Adrenal gland (tissue), 12 donors: ENCODE measurements around the gene BAHCC1. TPM values are rescaled to one million over a fixed set of nuclear protein-coding genes. Genes with fewer than 3 reads are reported as not detected.

ENCODE experiments used
- DNase-seq, 7 donors: peaks; one replicate each; pipeline ENCODE4 v3.0.0-alpha.2; 2019 to 2020
- H3K27ac ChIP-seq, 5 donors: fragments of 200-600 bp; sonication (generic) in 4 of 5; 1 replicate in 3 of 5; 2 replicates in 2 of 5; pipeline versions ENCODE4 v1.5.1 to v1.8.0; 2016 to 2020; ENCODE audit warnings: mild to moderate bottlenecking in 1 of 5
- H3K27me3 ChIP-seq: fragments of 200-600 bp; 2 replicates; pipeline ENCODE4 v1.8.0; 2021
- H3K36me3 ChIP-seq, 2 donors: fragments of 200-600 bp; replicated peaks in 1 of 2; 1 replicate in 1 of 2; 2 replicates in 1 of 2; pipeline versions ENCODE4 v1.5.1 to v1.8.0; 2018 to 2022
- H3K4me1 ChIP-seq, 2 donors: fragments of 200-600 bp; replicated peaks in 1 of 2; 1 replicate in 1 of 2; 2 replicates in 1 of 2; pipeline versions ENCODE4 v1.5.1 to v1.8.0; 2018 to 2021
- H3K4me3 ChIP-seq, 4 donors: fragments of 200-600 bp; sonication (generic) in 3 of 4; one replicate each; pipeline ENCODE4 v1.5.1; 2016 to 2018
- H3K9me3 ChIP-seq, 3 donors: fragments of 200-600 bp; sonication (generic) in 1 of 3; replicated peaks in 1 of 3; 1 replicate in 2 of 3; 2 replicates in 1 of 3; pipeline versions ENCODE4 v1.5.1 to v1.8.0; 2016 to 2021
- CTCF ChIP-seq, 6 experiments: fragments of 450-650 bp in 4 of 6; fragments of 200-600 bp in 2 of 6; sonication (generic) in 1 of 6; IDR thresholded peaks; 1 replicate in 5 of 6; 2 replicates in 1 of 6; pipeline versions ENCODE4 v1.5.1 to v1.8.0; 2016 to 2021; ENCODE audit warnings: antibody characterized with exemption in 6 of 6, mild to moderate bottlenecking in 2 of 6, moderate library complexity in 1 of 6
- POLR2A ChIP-seq, 2 donors: fragments of 450-650 bp; IDR thresholded peaks; one replicate each; pipeline ENCODE4 v1.6.1; 2017; ENCODE audit warnings: antibody characterized with exemption in 2 of 2, mild to moderate bottlenecking in 2 of 2, moderate library complexity in 1 of 2
- WGBS, 4 donors: extraction: QIAGEN DNeasy Blood & Tissue Kit in 2 of 4; methylation state at CpG; one replicate each; pipeline versions ENCODE4 v1.1.5 to v1.1.7; 2013 to 2017; 5-methylcytosine and 5-hydroxymethylcytosine counted together
- intact Hi-C, 2 donors: fragments of 100-400 bp; cut with DNase I; formaldehyde crosslinking; loops; one replicate each; pipeline versions ENCODE4 v1.14.1 to v1.15.0; 2022 to 2023
- polyA plus RNA-seq, 3 donors: library from polyadenylated mRNA; stranded (reverse); fragments of 200-250 nt in 2 of 3; fragments of 350-450 nt in 1 of 3; fragmentation: Illumina TruSeq in 1 of 3; extraction: RNeasy Lipid Tissue Mini Kit (QIAGEN cat#74804) in 1 of 3; gene quantifications; one replicate each; pipeline ENCODE4 v1.2.3, GENCODE V29; 2013 to 2014
- total RNA-seq, 9 donors: library from RNA; depleted of rRNA in 4 of 9; stranded (reverse); fragments of >200 nt in 4 of 9; fragments of 120-200 nt in 1 of 9; fragmentation: NEBNext Ultra II Directional in 1 of 9; extraction: Animal tissue kit (Norgen Biotek cat#: 25700) in 1 of 9; gene quantifications; one replicate each; pipeline versions ENCODE4 v1.1.0 to v1.2.4, GENCODE V29; 2013 to 2023
- donor health status: healthy with polysubstance abuse.
- donor health status: Bipolar disorder and iron deficiency.
- donor health status: DM: yes; HTN: yes; CAD: no.
- donor health status: DM: no; HTN: no; CAD: no.
- donor health status: DM: no; HTN: no; CAD: no.
- donor health status: DM: yes; HTN: yes; CAD: no.

Gene BAHCC1
- total and polyA plus RNA-seq, 12 donors, result 1.7 to 68.0 (median 18.4) TPM

- 39 to 51% (median 41%) methylated on average over 11 to 21 of the region's 21 CpGs for WGBS, 4 donors
- peak; percentile 75 to 92 (median 89) for DNase-seq
- no peak overlapping the region for H3K4me3 ChIP-seq
Observed at GRCh38 chr17:81480140-81481072, 85.1 kb downstream of the BAHCC1 start.

GRCh38 chr17:81481073-81481799 is 86.0 kb downstream of the BAHCC1 start:
- peak overlapping the region in 3 of 5 donors; percentile 25 to 74 (median 36) for H3K27ac ChIP-seq

More at GRCh38 chr17:81480140-81481072, 85.1 kb downstream of the BAHCC1 start:
- Histone ChIP-seq H3K36me3 (no peaks in the 10 kb centered on the region), H3K27me3 (no peaks in the 10 kb centered on the region), H3K4me1 (peaks cover 15 to 37% of the 10 kb centered on the region in 2 donors), H3K27ac (peak overlapping the region in 3 of 5 donors; percentile 25 to 74 (median 36)), H3K9me3 (no peaks in the 10 kb centered on the region)
- TF ChIP-seq POLR2A (IDR thresholded peaks at IDR 0.05) (peak in 1 of 2 donors; percentile 38), CTCF (IDR thresholded peaks at IDR 0.05) (peak in 3 of 6 experiments; percentile 4 to 22 (median 14))
- intact Hi-C loops, result loop anchor here (5.0 to 10.0 kb wide), 4 partner anchors 86 to 336 kb away; partner anchors contain the start of genes BAHCC1 (in 1 of the 2) and SLC38A10 (in 1 of the 2)

GRCh38 chr17:81481815-81482505 is 86.7 kb downstream of the BAHCC1 start:
- H3K27ac ChIP-seq, result no peak overlapping the region
- no peak for DNase-seq
- peaks cover 15 to 37% of the 10 kb centered on the region in 2 donors for H3K4me1 ChIP-seq
- H3K27me3 ChIP-seq, result no peaks in the 10 kb centered on the region
- intact Hi-C loops, result loop anchor here (5.0 to 10.0 kb wide), 4 partner anchors 87 to 337 kb away; partner anchors contain the start of genes BAHCC1 (in 1 of the 2) and SLC38A10 (in 1 of the 2)
- H3K9me3 ChIP-seq, result no peaks in the 10 kb centered on the region
- no peaks in the 10 kb centered on the region for H3K36me3 ChIP-seq
- 61 to 100% (median 68%) methylated on average over 3 to 18 of the region's 18 CpGs for WGBS, 4 donors
- TF ChIP-seq POLR2A (IDR thresholded peaks at IDR 0.05) (no peak), CTCF (IDR thresholded peaks at IDR 0.05) (no peak)
- H3K4me3 ChIP-seq, result peak overlapping the region in 2 of 4 donors; percentile 40 to 51

More at GRCh38 chr17:81481073-81481799, 86.0 kb downstream of the BAHCC1 start:
- peak; percentile 70 to 79 (median 76) for DNase-seq
- TF ChIP-seq CTCF (IDR thresholded peaks at IDR 0.05) (peak in 1 of 6 experiments; percentile 1), POLR2A (IDR thresholded peaks at IDR 0.05) (peak in 1 of 2 donors; percentile 30)
- 8 to 51% (median 18%) methylated on average over 2 to 94 of the region's 94 CpGs for WGBS, 4 donors
- intact Hi-C loops, result loop anchor here (5.0 to 10.0 kb wide), 4 partner anchors 86 to 336 kb away; partner anchors contain the start of genes BAHCC1 (in 1 of the 2) and SLC38A10 (in 1 of the 2)
- Histone ChIP-seq H3K4me1 (peaks cover 15 to 37% of the 10 kb centered on the region in 2 donors), H3K9me3 (no peaks in the 10 kb centered on the region), H3K4me3 (peak overlapping the region in 2 of 4 donors; percentile 40 to 51), H3K36me3 (no peaks in the 10 kb centered on the region), H3K27me3 (no peaks in the 10 kb centered on the region)
